ENCODE data around the gene TMEM135.

The TMEM135 gene

DNA sequence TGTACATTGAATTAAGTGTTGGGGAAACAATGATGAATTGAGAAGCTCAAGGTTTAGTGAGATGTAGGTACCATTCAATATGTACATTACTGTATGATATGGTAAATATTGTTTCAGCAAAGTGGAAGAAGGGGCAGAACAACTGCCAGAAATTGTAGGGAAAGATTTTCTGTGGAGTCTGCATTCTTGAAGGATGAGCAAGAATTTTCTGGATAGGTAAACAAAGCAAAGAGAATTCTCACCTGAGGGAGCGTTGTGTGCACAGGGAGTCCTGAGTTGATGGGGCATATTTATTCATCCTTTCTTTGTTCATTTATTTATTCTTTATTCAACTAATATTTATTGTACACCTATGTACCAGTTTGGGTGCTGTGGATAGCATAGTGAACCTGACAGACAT, 83.2 kb downstream of the TMEM135 start:
- Histone ChIP-seq H3K9ac (ENCODE audit: low read length) (no peak overlapping the region), H4K20me1 (ENCODE audit: low read depth, low read length) (no peaks in the 10 kb centered on the region), H3K4me2 (ENCODE audit: low read depth, low read length, poor library complexity, severe bottlenecking) (no peak overlapping the region), H2AFZ (ENCODE audit: low read depth, low read length, severe bottlenecking) (no peak overlapping the region), H3K79me2 (ENCODE audit: insufficient read depth, low read length) (no peaks in the 10 kb centered on the region), H3K4me3 (ENCODE audit: insufficient read depth, low read length, poor library complexity, severe bottlenecking) (no peak overlapping the region), H3K36me3 (ENCODE audit: low read length) (no peaks in the 10 kb centered on the region), H3K9me3 (ENCODE audit: insufficient read depth, low read length) (no peaks in the 10 kb centered on the region), H3K9me2 (replicated peaks; ENCODE audit: insufficient read depth, low read length) (no peaks in the 10 kb centered on the region), H3K27me3 (ENCODE audit: low read length) (no peaks in the 10 kb centered on the region), H3K27ac (ENCODE audit: low read depth, low read length) (no peak overlapping the region), H3F3A (ENCODE audit: insufficient read depth) (no peaks in the 10 kb centered on the region)
- no peak for TF ChIP-seq EZH2phosphoT487 (conservative IDR thresholded peaks at IDR 0.05; ENCODE audit: low read length)

- Histone ChIP-seq H3K27me3 (ENCODE audit: low read length) (no peaks in the 10 kb centered on the region), H3K9me2 (replicated peaks; ENCODE audit: insufficient read depth, low read length) (no peaks in the 10 kb centered on the region), H2AFZ (ENCODE audit: low read depth, low read length, severe bottlenecking) (no peak overlapping the region), H3K9me3 (ENCODE audit: insufficient read depth, low read length) (no peaks in the 10 kb centered on the region), H3K4me2 (ENCODE audit: low read depth, low read length, poor library complexity, severe bottlenecking) (no peak overlapping the region), H3F3A (ENCODE audit: insufficient read depth) (no peaks in the 10 kb centered on the region), H3K27ac (ENCODE audit: low read depth, low read length) (no peak overlapping the region), H3K36me3 (ENCODE audit: low read length) (no peaks in the 10 kb centered on the region), H3K79me2 (ENCODE audit: insufficient read depth, low read length) (no peaks in the 10 kb centered on the region), H4K20me1 (ENCODE audit: low read depth, low read length) (no peaks in the 10 kb centered on the region), H3K9ac (ENCODE audit: low read length) (no peak overlapping the region), H3K4me3 (ENCODE audit: insufficient read depth, low read length, poor library complexity, severe bottlenecking) (no peak overlapping the region)
- no peak for TF ChIP-seq EZH2phosphoT487 (conservative IDR thresholded peaks at IDR 0.05; ENCODE audit: low read length)
- TF ChIP-seq, protein P1, sequence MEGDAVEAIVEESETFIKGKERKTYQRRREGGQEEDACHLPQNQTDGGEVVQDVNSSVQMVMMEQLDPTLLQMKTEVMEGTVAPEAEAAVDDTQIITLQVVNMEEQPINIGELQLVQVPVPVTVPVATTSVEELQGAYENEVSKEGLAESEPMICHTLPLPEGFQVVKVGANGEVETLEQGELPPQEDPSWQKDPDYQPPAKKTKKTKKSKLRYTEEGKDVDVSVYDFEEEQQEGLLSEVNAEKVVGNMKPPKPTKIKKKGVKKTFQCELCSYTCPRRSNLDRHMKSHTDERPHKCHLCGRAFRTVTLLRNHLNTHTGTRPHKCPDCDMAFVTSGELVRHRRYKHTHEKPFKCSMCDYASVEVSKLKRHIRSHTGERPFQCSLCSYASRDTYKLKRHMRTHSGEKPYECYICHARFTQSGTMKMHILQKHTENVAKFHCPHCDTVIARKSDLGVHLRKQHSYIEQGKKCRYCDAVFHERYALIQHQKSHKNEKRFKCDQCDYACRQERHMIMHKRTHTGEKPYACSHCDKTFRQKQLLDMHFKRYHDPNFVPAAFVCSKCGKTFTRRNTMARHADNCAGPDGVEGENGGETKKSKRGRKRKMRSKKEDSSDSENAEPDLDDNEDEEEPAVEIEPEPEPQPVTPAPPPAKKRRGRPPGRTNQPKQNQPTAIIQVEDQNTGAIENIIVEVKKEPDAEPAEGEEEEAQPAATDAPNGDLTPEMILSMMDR (IDR thresholded peaks at IDR 0.05; ENCODE audit: insufficient read depth, low read length, poor library complexity, severe bottlenecking): no peak
Observed at GRCh38 chr11:87122852-87123251, 85.1 kb downstream of the TMEM135 start.

- Histone ChIP-seq H4K20me1 (ENCODE audit: low read depth, low read length) (no peaks in the 10 kb centered on the region), H3K36me3 (ENCODE audit: low read length) (no peaks in the 10 kb centered on the region), H3F3A (ENCODE audit: insufficient read depth) (no peaks in the 10 kb centered on the region), H3K4me2 (ENCODE audit: low read depth, low read length, poor library complexity, severe bottlenecking) (no peak overlapping the region), H2AFZ (ENCODE audit: low read depth, low read length, severe bottlenecking) (no peak overlapping the region), H3K4me3 (ENCODE audit: insufficient read depth, low read length, poor library complexity, severe bottlenecking) (no peak overlapping the region), H3K27me3 (ENCODE audit: low read length) (no peaks in the 10 kb centered on the region), H3K9me3 (ENCODE audit: insufficient read depth, low read length) (no peaks in the 10 kb centered on the region), H3K79me2 (ENCODE audit: insufficient read depth, low read length) (no peaks in the 10 kb centered on the region), H3K9ac (ENCODE audit: low read length) (no peak overlapping the region), H3K9me2 (replicated peaks; ENCODE audit: insufficient read depth, low read length) (no peaks in the 10 kb centered on the region), H3K27ac (ENCODE audit: low read depth, low read length) (no peak overlapping the region)
- TF ChIP-seq, protein P1 (IDR thresholded peaks at IDR 0.05; ENCODE audit: insufficient read depth, low read length, poor library complexity, severe bottlenecking): no peak
- no peak for TF ChIP-seq EZH2phosphoT487 (conservative IDR thresholded peaks at IDR 0.05; ENCODE audit: low read length)
Observed at GRCh38 chr11:87125257-87125656, 87.5 kb downstream of the TMEM135 start.

- Histone ChIP-seq H3K9ac (ENCODE audit: low read length) (no peak overlapping the region), H3K4me2 (ENCODE audit: low read depth, low read length, poor library complexity, severe bottlenecking) (no peak overlapping the region), H3K79me2 (ENCODE audit: insufficient read depth, low read length) (no peaks in the 10 kb centered on the region), H3F3A (ENCODE audit: insufficient read depth) (no peaks in the 10 kb centered on the region), H2AFZ (ENCODE audit: low read depth, low read length, severe bottlenecking) (no peak overlapping the region), H3K9me2 (replicated peaks; ENCODE audit: insufficient read depth, low read length) (no peaks in the 10 kb centered on the region), H3K27ac (ENCODE audit: low read depth, low read length) (no peak overlapping the region), H4K20me1 (ENCODE audit: low read depth, low read length) (no peaks in the 10 kb centered on the region), H3K36me3 (ENCODE audit: low read length) (no peaks in the 10 kb centered on the region), H3K4me3 (ENCODE audit: insufficient read depth, low read length, poor library complexity, severe bottlenecking) (no peak overlapping the region), H3K27me3 (ENCODE audit: low read length) (no peaks in the 10 kb centered on the region), H3K9me3 (ENCODE audit: insufficient read depth, low read length) (no peaks in the 10 kb centered on the region)
- TF ChIP-seq, protein P1 (IDR thresholded peaks at IDR 0.05; ENCODE audit: insufficient read depth, low read length, poor library complexity, severe bottlenecking): no peak
- TF ChIP-seq EZH2phosphoT487 (conservative IDR thresholded peaks at IDR 0.05; ENCODE audit: low read length): no peak
Observed at GRCh38 chr11:87127101-87127500, 89.4 kb downstream of the TMEM135 start.
